ENCODE data around the gene OR1N1. TPM values are rescaled to one million over a fixed set of nuclear protein-coding genes. Genes with fewer than 3 reads are reported as not detected.

Gene OR1N1
- total RNA-seq, 1 experiment from 2014 or later, result not detected

DNA sequence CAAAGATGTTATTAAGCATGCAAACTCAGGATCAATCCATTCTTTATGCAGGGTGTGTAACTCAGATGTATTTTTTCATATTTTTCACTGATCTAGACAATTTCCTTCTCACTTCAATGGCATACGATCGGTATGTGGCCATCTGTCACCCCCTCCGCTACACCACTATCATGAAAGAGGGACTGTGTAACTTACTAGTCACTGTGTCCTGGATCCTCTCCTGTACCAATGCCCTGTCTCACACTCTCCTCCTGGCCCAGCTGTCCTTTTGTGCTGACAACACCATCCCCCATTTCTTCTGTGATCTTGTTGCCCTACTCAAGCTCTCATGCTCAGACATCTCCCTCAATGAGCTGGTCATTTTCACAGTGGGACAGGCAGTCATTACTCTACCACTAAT lies 7.7 kb downstream of the OR1N1 start:
- no peak for DNase-seq

DNA sequence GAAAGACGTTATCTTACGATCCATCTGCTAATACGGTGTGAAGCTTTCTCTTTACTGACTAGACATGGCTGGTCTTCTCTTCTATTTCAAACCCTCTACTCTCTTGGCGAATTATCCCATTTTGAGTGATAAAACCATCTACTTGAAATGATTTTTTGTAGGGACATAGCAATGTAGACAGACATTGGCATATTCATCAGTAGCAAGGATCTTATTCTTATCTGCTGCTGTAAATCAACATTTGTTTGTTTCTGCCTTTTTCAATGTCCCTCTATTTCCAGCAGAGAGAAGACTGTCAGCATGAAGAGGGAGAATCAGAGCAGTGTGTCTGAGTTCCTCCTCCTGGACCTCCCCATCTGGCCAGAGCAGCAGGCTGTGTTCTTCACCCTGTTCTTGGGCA lies 8.3 kb downstream of the OR1N1 start, which contains the start of gene OR1J4:
Gene OR1J4 (plus strand): TSS at position 301 of the 400 bp plus-strand sequence. CDS start 0 bp downstream, at position 301.
- intact Hi-C loops (cut with micrococcal nuclease), result no loop called here
- ChIA-PET POLR2A (ENCODE audit: unreplicated experiment) (no interaction called here), CTCF (no interaction called here)
- Histone ChIP-seq H3K9ac (ENCODE audit: low read length) (no peak within 1 kb of the TSS), H3K27me3 (ENCODE audit: low read length) (peaks cover 34% of the 10 kb centered on the region), H3K36me3 (ENCODE audit: low read depth, low read length) (no peaks in the 10 kb centered on the region), H3K79me2 (ENCODE audit: low read length) (no peaks in the 10 kb centered on the region), H2AFZ (ENCODE audit: low read length) (no peak within 1 kb of the TSS), H3K4me3 (ENCODE audit: low read length) (no peak within 1 kb of the TSS), H3K9me2 (replicated peaks; ENCODE audit: low read length) (no peaks in the 10 kb centered on the region), H3F3A (ENCODE audit: low read length, unreplicated experiment) (no peaks in the 10 kb centered on the region), H3K4me2 (ENCODE audit: low read length) (no peak within 1 kb of the TSS), H4K20me1 (ENCODE audit: low read length) (no peaks in the 10 kb centered on the region), H3K9me3 (ENCODE audit: low read length) (no peaks in the 10 kb centered on the region), H3K27ac (ENCODE audit: low read length) (no peak within 1 kb of the TSS), H3K4me1 (ENCODE audit: insufficient read depth, low read length) (no peaks in the 10 kb centered on the region)
- ATAC-seq (no peak), DNase-seq (no peak)
- TF ChIP-seq, protein P1, sequence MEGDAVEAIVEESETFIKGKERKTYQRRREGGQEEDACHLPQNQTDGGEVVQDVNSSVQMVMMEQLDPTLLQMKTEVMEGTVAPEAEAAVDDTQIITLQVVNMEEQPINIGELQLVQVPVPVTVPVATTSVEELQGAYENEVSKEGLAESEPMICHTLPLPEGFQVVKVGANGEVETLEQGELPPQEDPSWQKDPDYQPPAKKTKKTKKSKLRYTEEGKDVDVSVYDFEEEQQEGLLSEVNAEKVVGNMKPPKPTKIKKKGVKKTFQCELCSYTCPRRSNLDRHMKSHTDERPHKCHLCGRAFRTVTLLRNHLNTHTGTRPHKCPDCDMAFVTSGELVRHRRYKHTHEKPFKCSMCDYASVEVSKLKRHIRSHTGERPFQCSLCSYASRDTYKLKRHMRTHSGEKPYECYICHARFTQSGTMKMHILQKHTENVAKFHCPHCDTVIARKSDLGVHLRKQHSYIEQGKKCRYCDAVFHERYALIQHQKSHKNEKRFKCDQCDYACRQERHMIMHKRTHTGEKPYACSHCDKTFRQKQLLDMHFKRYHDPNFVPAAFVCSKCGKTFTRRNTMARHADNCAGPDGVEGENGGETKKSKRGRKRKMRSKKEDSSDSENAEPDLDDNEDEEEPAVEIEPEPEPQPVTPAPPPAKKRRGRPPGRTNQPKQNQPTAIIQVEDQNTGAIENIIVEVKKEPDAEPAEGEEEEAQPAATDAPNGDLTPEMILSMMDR (conservative IDR thresholded peaks at IDR 0.05; ENCODE audit: low read depth, low read length), result no peak
- TF ChIP-seq EZH2phosphoT487 (IDR thresholded peaks at IDR 0.05; ENCODE audit: borderline replicate concordance, low read length), result no peak
- TF ChIP-seq EZH2 (IDR thresholded peaks at IDR 0.05; ENCODE audit: low read length, unreplicated experiment), result no peak
- BruUV-seq (replicated peaks), result no TSS peak

More for the DNA sequence above, 7.7 kb downstream of the OR1N1 start:
- H3K4me2 ChIP-seq (ENCODE audit: low read length), result no peak overlapping the region
- H3K27me3 ChIP-seq (ENCODE audit: low read length), result peaks cover 32% of the 10 kb centered on the region
- TF ChIP-seq EZH2 (IDR thresholded peaks at IDR 0.05; ENCODE audit: low read length, unreplicated experiment), result no peak
- TF ChIP-seq EZH2phosphoT487 (IDR thresholded peaks at IDR 0.05; ENCODE audit: borderline replicate concordance, low read length), result no peak
- TF ChIP-seq, protein P1 (conservative IDR thresholded peaks at IDR 0.05; ENCODE audit: low read depth, low read length), result no peak
- no peaks in the 10 kb centered on the region for H3K9me2 ChIP-seq (replicated peaks; ENCODE audit: low read length)
- BruUV-seq (replicated peaks), result no TSS peak
- POLR2A ChIA-PET (ENCODE audit: unreplicated experiment), result no interaction called here
- no peaks in the 10 kb centered on the region for H3K36me3 ChIP-seq (ENCODE audit: low read depth, low read length)
- H3K79me2 ChIP-seq (ENCODE audit: low read length), result no peaks in the 10 kb centered on the region
- no peak overlapping the region for H2AFZ ChIP-seq (ENCODE audit: low read length)
- intact Hi-C loops (cut with micrococcal nuclease), result no loop called here
- no peaks in the 10 kb centered on the region for H3K9me3 ChIP-seq (ENCODE audit: low read length)
- H3K4me3 ChIP-seq (ENCODE audit: low read length), result no peak overlapping the region
- ATAC-seq, result no peak
- no peaks in the 10 kb centered on the region for H3K4me1 ChIP-seq (ENCODE audit: insufficient read depth, low read length)
- no peaks in the 10 kb centered on the region for H4K20me1 ChIP-seq (ENCODE audit: low read length)
- H3K9ac ChIP-seq (ENCODE audit: low read length), result no peak overlapping the region
- no peaks in the 10 kb centered on the region for H3F3A ChIP-seq (ENCODE audit: low read length, unreplicated experiment)
- H3K27ac ChIP-seq (ENCODE audit: low read length), result no peak overlapping the region
- CTCF ChIA-PET, result no interaction called here

DNA sequence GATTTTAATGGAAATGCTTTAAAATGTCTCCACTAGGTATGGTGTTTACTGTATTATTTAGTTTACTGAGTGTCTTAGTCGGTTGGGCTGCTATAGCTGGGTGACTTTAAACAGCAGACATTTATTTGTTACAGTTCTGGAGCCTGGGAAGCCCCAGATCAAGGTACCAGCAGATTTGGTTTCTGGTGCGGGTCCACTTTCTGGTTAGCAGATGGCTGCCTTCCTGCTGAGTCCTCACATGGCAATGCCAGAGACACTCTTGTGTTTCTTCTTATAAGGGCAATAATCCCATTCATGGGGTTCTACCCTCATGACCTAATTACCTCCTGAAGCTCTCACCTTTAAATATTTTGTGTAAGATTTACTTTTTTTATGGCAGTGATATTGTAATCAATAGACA lies 8.9 kb downstream of the OR1N1 start:
- Histone ChIP-seq H3K27ac (ENCODE audit: low read length) (no peak overlapping the region), H3K4me3 (ENCODE audit: low read length) (no peak overlapping the region), H3K4me2 (ENCODE audit: low read length) (no peak overlapping the region), H3K27me3 (ENCODE audit: low read length) (peaks cover 35% of the 10 kb centered on the region), H3K79me2 (ENCODE audit: low read length) (no peaks in the 10 kb centered on the region), H3K9ac (ENCODE audit: low read length) (no peak overlapping the region), H3K9me3 (ENCODE audit: low read length) (no peaks in the 10 kb centered on the region), H3F3A (ENCODE audit: low read length, unreplicated experiment) (no peaks in the 10 kb centered on the region), H3K4me1 (ENCODE audit: insufficient read depth, low read length) (no peaks in the 10 kb centered on the region), H4K20me1 (ENCODE audit: low read length) (no peaks in the 10 kb centered on the region), H3K36me3 (ENCODE audit: low read depth, low read length) (no peaks in the 10 kb centered on the region), H2AFZ (ENCODE audit: low read length) (no peak overlapping the region), H3K9me2 (replicated peaks; ENCODE audit: low read length) (no peaks in the 10 kb centered on the region)
- TF ChIP-seq, protein P1 (conservative IDR thresholded peaks at IDR 0.05; ENCODE audit: low read depth, low read length), result no peak
- no peak for TF ChIP-seq EZH2 (IDR thresholded peaks at IDR 0.05; ENCODE audit: low read length, unreplicated experiment)
- no peak for TF ChIP-seq EZH2phosphoT487 (IDR thresholded peaks at IDR 0.05; ENCODE audit: borderline replicate concordance, low read length)
- DNase-seq, result no peak
- ChIA-PET CTCF (no interaction called here), POLR2A (ENCODE audit: unreplicated experiment) (no interaction called here)
- BruUV-seq (replicated peaks), result no TSS peak
- intact Hi-C loops (cut with micrococcal nuclease), result no loop called here
- ATAC-seq, result no peak
